OCI-LY1 (cell line): Measurements from ENCODE around the gene CCL17.

Source experiments
- H2AFZ ChIP-seq: fragments of 200-600 bp; sonication (generic), shearing (Covaris generic); 2 replicates; pipeline ENCODE4 v1.6.0; 2014; ENCODE audit warnings: antibody characterized with exemption, mild to moderate bottlenecking, low read length
- H3F3A ChIP-seq: fragments of 200-600 bp; sonication (generic), shearing (Covaris generic); 2 replicates; pipeline ENCODE4 v1.6.0; 2014; ENCODE audit warnings: mild to moderate bottlenecking, antibody characterized with exemption, low read length, moderate library complexity; ENCODE audit not compliant: insufficient read depth
- H3K27ac ChIP-seq: fragments of 200-600 bp; sonication (generic); 2 replicates; pipeline ENCODE4 v1.5.1; 2014; ENCODE audit warnings: low read length, mixed run types, mild to moderate bottlenecking, low read depth; ENCODE audit not compliant: poor library complexity, severe bottlenecking
- H3K27me3 ChIP-seq: fragments of 200-600 bp; sonication (generic); 2 replicates; pipeline ENCODE4 v1.6.0; 2014; ENCODE audit warnings: antibody characterized with exemption, mild to moderate bottlenecking, low read length, moderate library complexity; ENCODE audit not compliant: insufficient read depth
- H3K36me3 ChIP-seq: fragments of 200-600 bp; sonication (generic); 2 replicates; pipeline ENCODE4 v1.6.1; 2014; ENCODE audit warnings: mild to moderate bottlenecking, antibody characterized with exemption, low read length, moderate library complexity, mixed read lengths; ENCODE audit not compliant: insufficient read depth
- H3K4me1 ChIP-seq: fragments of 200-600 bp; sonication (generic); 2 replicates; pipeline ENCODE4 v1.5.1; 2014; ENCODE audit warnings: mild to moderate bottlenecking, low read length, moderate library complexity; ENCODE audit not compliant: insufficient read depth, severe bottlenecking
- H3K4me2 ChIP-seq: fragments of 200-600 bp; sonication (generic), shearing (Covaris generic); 2 replicates; pipeline ENCODE4 v1.6.1; 2014; ENCODE audit warnings: low read length
- H3K4me3 ChIP-seq: fragments of 200-600 bp; sonication (generic); 2 replicates; pipeline ENCODE4 v1.5.1; 2014; ENCODE audit warnings: low read length, low read depth, mild to moderate bottlenecking, mixed read lengths; ENCODE audit not compliant: poor library complexity, severe bottlenecking
- H3K79me2 ChIP-seq: fragments of 200-600 bp; shearing (Covaris generic); 2 replicates; pipeline ENCODE4 v1.6.1; 2016; ENCODE audit warnings: mixed run types, low read length, mixed read lengths; ENCODE audit not compliant: insufficient read depth
- H3K9ac ChIP-seq: fragments of 200-600 bp; sonication (generic), shearing (Covaris generic); 2 replicates; pipeline ENCODE4 v1.6.1; 2014; ENCODE audit warnings: mild to moderate bottlenecking, low read length, mixed read lengths
- H3K9me2 ChIP-seq: fragments of 200-600 bp; sonication (generic), shearing (Covaris generic); 2 replicates; pipeline ENCODE4 v1.6.1; 2014; ENCODE audit warnings: low read depth, mild to moderate bottlenecking, low read length, mixed read lengths
- H3K9me3 ChIP-seq: fragments of 200-600 bp; shearing (Covaris generic); 2 replicates; pipeline ENCODE4 v1.6.1; 2014; ENCODE audit warnings: low read length, mixed read lengths
- H4K20me1 ChIP-seq: fragments of 200-600 bp; sonication (generic), shearing (Covaris generic); 2 replicates; pipeline ENCODE4 v1.6.0; 2016; ENCODE audit warnings: mild to moderate bottlenecking, low read length; ENCODE audit not compliant: insufficient read depth
- EZH2 ChIP-seq: fragments of 200-600 bp; sonication (generic), shearing (Covaris generic); IDR thresholded peaks from 2 replicates; pipeline ENCODE4 v1.8.0; 2017; ENCODE audit warnings: borderline replicate concordance, mixed run types, mild to moderate bottlenecking, antibody characterized with exemption, low read length, moderate library complexity, mixed read lengths
- TF ChIP-seq, protein P1 (sequence below): fragments of 200-600 bp; sonication (generic), shearing (Covaris generic); IDR thresholded peaks from 2 replicates; pipeline ENCODE4 v1.5.1; 2017; ENCODE audit warnings: mild to moderate bottlenecking, antibody characterized with exemption, low read length, moderate library complexity, mixed read lengths

Gene CCL17

GRCh38 chr16:57391708-57392107 lies 12.9 kb upstream of the CCL17 start:
- no peaks in the 10 kb centered on the region for H3K36me3 ChIP-seq
- peaks cover 5% of the 10 kb centered on the region; the same call in 1 of the 2 replicates for H3K27me3 ChIP-seq
- H4K20me1 ChIP-seq = no peaks in the 10 kb centered on the region
- no peaks in the 10 kb centered on the region for H3K9me3 ChIP-seq
- H2AFZ ChIP-seq = no peak overlapping the region
- no peak overlapping the region for H3K27ac ChIP-seq
- no peaks in the 10 kb centered on the region for H3K4me1 ChIP-seq
- no peak for TF ChIP-seq EZH2
- H3K79me2 ChIP-seq = no peaks in the 10 kb centered on the region
- no peak overlapping the region for H3K4me3 ChIP-seq
- no peaks in the 10 kb centered on the region for H3K9me2 ChIP-seq
- H3F3A ChIP-seq = no peaks in the 10 kb centered on the region
- H3K9ac ChIP-seq = no peak overlapping the region
- no peak overlapping the region for H3K4me2 ChIP-seq

GRCh38 chr16:57392694-57393093 lies 11.9 kb upstream of the CCL17 start:
- H4K20me1 ChIP-seq = no peaks in the 10 kb centered on the region
- H3F3A ChIP-seq = no peaks in the 10 kb centered on the region
- H3K9me3 ChIP-seq = no peaks in the 10 kb centered on the region
- no peak overlapping the region for H3K9ac ChIP-seq
- H2AFZ ChIP-seq = no peak overlapping the region
- H3K4me2 ChIP-seq = no peak overlapping the region
- H3K9me2 ChIP-seq = no peaks in the 10 kb centered on the region
- no peaks in the 10 kb centered on the region for H3K79me2 ChIP-seq
- no peaks in the 10 kb centered on the region for H3K36me3 ChIP-seq
- H3K4me3 ChIP-seq = no peak overlapping the region
- peaks cover 5% of the 10 kb centered on the region; the same call in 1 of the 2 replicates for H3K27me3 ChIP-seq
- H3K27ac ChIP-seq = no peak overlapping the region
- no peak for TF ChIP-seq EZH2
- TF ChIP-seq, protein P1, sequence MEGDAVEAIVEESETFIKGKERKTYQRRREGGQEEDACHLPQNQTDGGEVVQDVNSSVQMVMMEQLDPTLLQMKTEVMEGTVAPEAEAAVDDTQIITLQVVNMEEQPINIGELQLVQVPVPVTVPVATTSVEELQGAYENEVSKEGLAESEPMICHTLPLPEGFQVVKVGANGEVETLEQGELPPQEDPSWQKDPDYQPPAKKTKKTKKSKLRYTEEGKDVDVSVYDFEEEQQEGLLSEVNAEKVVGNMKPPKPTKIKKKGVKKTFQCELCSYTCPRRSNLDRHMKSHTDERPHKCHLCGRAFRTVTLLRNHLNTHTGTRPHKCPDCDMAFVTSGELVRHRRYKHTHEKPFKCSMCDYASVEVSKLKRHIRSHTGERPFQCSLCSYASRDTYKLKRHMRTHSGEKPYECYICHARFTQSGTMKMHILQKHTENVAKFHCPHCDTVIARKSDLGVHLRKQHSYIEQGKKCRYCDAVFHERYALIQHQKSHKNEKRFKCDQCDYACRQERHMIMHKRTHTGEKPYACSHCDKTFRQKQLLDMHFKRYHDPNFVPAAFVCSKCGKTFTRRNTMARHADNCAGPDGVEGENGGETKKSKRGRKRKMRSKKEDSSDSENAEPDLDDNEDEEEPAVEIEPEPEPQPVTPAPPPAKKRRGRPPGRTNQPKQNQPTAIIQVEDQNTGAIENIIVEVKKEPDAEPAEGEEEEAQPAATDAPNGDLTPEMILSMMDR = no peak
- H3K4me1 ChIP-seq = no peaks in the 10 kb centered on the region

- TF ChIP-seq, protein P1 = no peak
- TF ChIP-seq EZH2 = no peak
- no peak overlapping the region for H3K4me3 ChIP-seq
- H3K9ac ChIP-seq = no peak overlapping the region
- H4K20me1 ChIP-seq = no peaks in the 10 kb centered on the region
- H3K27ac ChIP-seq = no peak overlapping the region
- 0 out of 2 replicates have a peak, but pooled peaks cover 5% of the 10 kb centered on the region for H3K27me3 ChIP-seq
- H3F3A ChIP-seq = no peaks in the 10 kb centered on the region
- H3K79me2 ChIP-seq = no peaks in the 10 kb centered on the region
- H3K36me3 ChIP-seq = no peaks in the 10 kb centered on the region
- no peak overlapping the region for H2AFZ ChIP-seq
- no peaks in the 10 kb centered on the region for H3K9me2 ChIP-seq
- no peak overlapping the region for H3K4me2 ChIP-seq
- no peaks in the 10 kb centered on the region for H3K4me1 ChIP-seq
- no peaks in the 10 kb centered on the region for H3K9me3 ChIP-seq
These were observed 10.1 kb upstream of the CCL17 start for GRCh38 chr16:57394444-57394843.

- no peaks in the 10 kb centered on the region for H3K4me1 ChIP-seq
- H2AFZ ChIP-seq = no peak overlapping the region
- H4K20me1 ChIP-seq = no peaks in the 10 kb centered on the region
- TF ChIP-seq, protein P1 = no peak
- no peak for TF ChIP-seq EZH2
- no peaks in the 10 kb centered on the region for H3K36me3 ChIP-seq
- no peaks in the 10 kb centered on the region for H3F3A ChIP-seq
- no peak overlapping the region for H3K27ac ChIP-seq
- 0 out of 2 replicates have a peak, but pooled peaks cover 5% of the 10 kb centered on the region for H3K27me3 ChIP-seq
- H3K9me2 ChIP-seq = no peaks in the 10 kb centered on the region
- H3K9ac ChIP-seq = no peak overlapping the region
- H3K79me2 ChIP-seq = no peaks in the 10 kb centered on the region
- no peak overlapping the region for H3K4me2 ChIP-seq
- H3K9me3 ChIP-seq = no peaks in the 10 kb centered on the region
- H3K4me3 ChIP-seq = no peak overlapping the region
These were observed 9.5 kb upstream of the CCL17 start for GRCh38 chr16:57395026-57395425.
